K562 (cell line): Measurements from ENCODE around the gene ACP1. TPM values are rescaled to one million over a fixed set of nuclear protein-coding genes. Genes with fewer than 3 reads are reported as not detected.

ENCODE experiments used
- ESRRB ChIP-seq: fragments of 250-450 bp; sonication (Bioruptor Pico); IDR thresholded peaks from 2 replicates; pipeline ENCODE4 v1.5.0; 2020; ENCODE audit warnings: mild to moderate bottlenecking, moderate library complexity, borderline replicate concordance
- HNRNPH1 ChIP-seq: fragments of 200-400 bp; formaldehyde crosslinking; optimal IDR thresholded peaks from 2 replicates; pipeline ENCODE3; 2017; ENCODE audit warnings: low read depth, mild to moderate bottlenecking, low read length, moderate library complexity
- KLF6 ChIP-seq: fragments of 250-450 bp; sonication (Bioruptor Pico); IDR thresholded peaks from 2 replicates; pipeline ENCODE4 v1.4.0; 2020; ENCODE audit warnings: mild to moderate bottlenecking, moderate library complexity, borderline replicate concordance
- NUFIP1 ChIP-seq: fragments of 450-650 bp; IDR thresholded peaks from 2 replicates; pipeline ENCODE4 v1.6.1; 2018; ENCODE audit not compliant: partially characterized antibody
- PHF21A ChIP-seq: fragments of 450-650 bp; IDR thresholded peaks from 2 replicates; pipeline ENCODE4 v1.6.1; 2017; ENCODE audit warnings: low read depth, borderline replicate concordance
- PTBP1 ChIP-seq: fragments of 200-400 bp; formaldehyde crosslinking; IDR thresholded peaks from 2 replicates; pipeline ENCODE4 v1.6.1; 2017; ENCODE audit warnings: low read depth, low read length
- RBBP5 ChIP-seq: fragments of 200-600 bp; sonication (generic); IDR thresholded peaks from 2 replicates; pipeline ENCODE4 v1.6.1; 2012; ENCODE audit warnings: borderline replicate concordance, mild to moderate bottlenecking, low read length, control low read depth, inconsistent platforms; ENCODE audit not compliant: insufficient read depth, poor library complexity, severe bottlenecking
- RBM39 ChIP-seq: fragments of 200-400 bp; formaldehyde crosslinking; optimal IDR thresholded peaks from 2 replicates; pipeline ENCODE3; 2018; ENCODE audit warnings: low read depth, low read length
- RFX5 ChIP-seq: IDR thresholded peaks from 2 replicates; pipeline ENCODE4 v1.6.1; 2011; ENCODE audit warnings: low read depth, mild to moderate bottlenecking, improper control_type of control experiment, low read length
- SAFB2 ChIP-seq: fragments of 200-400 bp; formaldehyde crosslinking; IDR thresholded peaks from 2 replicates; pipeline ENCODE4 v1.6.1; 2018; ENCODE audit warnings: borderline replicate concordance, low read length, low read depth, moderate library complexity; ENCODE audit not compliant: severe bottlenecking
- SPI1 ChIP-seq: IDR thresholded peaks from 2 replicates; pipeline ENCODE4 v1.6.1; 2011; ENCODE audit warnings: low read depth, low read length, control low read depth, borderline replicate concordance
- ZBTB8A ChIP-seq: fragments of 450-650 bp; IDR thresholded peaks from 2 replicates; pipeline ENCODE4 v1.6.1; 2018; ENCODE audit warnings: mild to moderate bottlenecking, moderate library complexity; ENCODE audit not compliant: partially characterized antibody
- ZNF431 ChIP-seq: sonication (generic); formaldehyde crosslinking; IDR thresholded peaks from 2 replicates; pipeline ENCODE4 v1.8.0; 2022; ENCODE audit warnings: mild to moderate bottlenecking, missing genetic modification reagents
- ZNF436 ChIP-seq: fragments of 250-450, 450-650 bp; sonication (Bioruptor Pico); formaldehyde crosslinking; IDR thresholded peaks from 2 replicates; pipeline ENCODE4 v1.7.0; 2020; ENCODE audit warnings: mild to moderate bottlenecking
- polyA plus RNA-seq, 8 experiments: library from polyadenylated mRNA; depleted of rRNA in 4 of 8; stranded (reverse) in 5 of 8; unstranded in 3 of 8; fragments of >200 nt; fragmentation: Nextera tagmentation in 2 of 8; fragmentation: Illumina TruSeq in 1 of 8; extraction: Ambion mirVana in 2 of 8; extraction: Trizol in 1 of 8; gene quantifications; 2 replicates each; pipeline versions ENCODE4 v1.2.1 to v1.2.3, GENCODE V29; 2011 to 2014; ENCODE audit warnings: inconsistent platforms in 1 of 8, missing spikeins in 1 of 8
- total RNA-seq, 7 experiments: library from RNA; depleted of rRNA in 6 of 7; stranded (reverse); fragments of >200 nt in 6 of 7; fragmentation: Illumina TruSeq in 2 of 7; extraction: Trizol in 2 of 7; gene quantifications; 2 replicates each; pipeline versions ENCODE4 v1.2.1 to v1.2.3, GENCODE V29; 2011 to 2021; ENCODE audit warnings: low replicate concordance in 1 of 7
- TF ChIP-seq, protein P1 (sequence below): fragments of 250-450 bp; sonication (Bioruptor Pico); IDR thresholded peaks from 2 replicates; pipeline ENCODE4 v1.4.0; 2020; ENCODE audit warnings: borderline replicate concordance
- TF ChIP-seq, protein P2 (sequence below), 2 experiments: IDR thresholded peaks in 1 of 2; conservative IDR thresholded peaks in 1 of 2; 2 replicates each; pipeline ENCODE4 v1.6.1; 2016; ENCODE audit warnings: low read depth in 2 of 2, mild to moderate bottlenecking in 1 of 2, missing compliant biosample characterization in 1 of 2, missing genetic modification characterization in 1 of 2, moderate library complexity in 1 of 2
- TF ChIP-seq, protein P3 (sequence below): sonication (generic); formaldehyde crosslinking; IDR thresholded peaks from 2 replicates; pipeline ENCODE4 v1.8.0; 2022; ENCODE audit warnings: mild to moderate bottlenecking, missing genetic modification reagents, borderline replicate concordance
- TF ChIP-seq, protein P4 (sequence below): fragments of 250-450 bp; sonication (Bioruptor Pico); IDR thresholded peaks from 2 replicates; pipeline ENCODE4 v1.5.0; 2020; ENCODE audit warnings: mild to moderate bottlenecking

Gene ACP1
- total and polyA plus RNA-seq, 9 of the 15 experiments (the other 6 are each of a cell fraction or from before 2014, with no cell fraction given), result 139 to 493 (median 189) TPM

DNA sequence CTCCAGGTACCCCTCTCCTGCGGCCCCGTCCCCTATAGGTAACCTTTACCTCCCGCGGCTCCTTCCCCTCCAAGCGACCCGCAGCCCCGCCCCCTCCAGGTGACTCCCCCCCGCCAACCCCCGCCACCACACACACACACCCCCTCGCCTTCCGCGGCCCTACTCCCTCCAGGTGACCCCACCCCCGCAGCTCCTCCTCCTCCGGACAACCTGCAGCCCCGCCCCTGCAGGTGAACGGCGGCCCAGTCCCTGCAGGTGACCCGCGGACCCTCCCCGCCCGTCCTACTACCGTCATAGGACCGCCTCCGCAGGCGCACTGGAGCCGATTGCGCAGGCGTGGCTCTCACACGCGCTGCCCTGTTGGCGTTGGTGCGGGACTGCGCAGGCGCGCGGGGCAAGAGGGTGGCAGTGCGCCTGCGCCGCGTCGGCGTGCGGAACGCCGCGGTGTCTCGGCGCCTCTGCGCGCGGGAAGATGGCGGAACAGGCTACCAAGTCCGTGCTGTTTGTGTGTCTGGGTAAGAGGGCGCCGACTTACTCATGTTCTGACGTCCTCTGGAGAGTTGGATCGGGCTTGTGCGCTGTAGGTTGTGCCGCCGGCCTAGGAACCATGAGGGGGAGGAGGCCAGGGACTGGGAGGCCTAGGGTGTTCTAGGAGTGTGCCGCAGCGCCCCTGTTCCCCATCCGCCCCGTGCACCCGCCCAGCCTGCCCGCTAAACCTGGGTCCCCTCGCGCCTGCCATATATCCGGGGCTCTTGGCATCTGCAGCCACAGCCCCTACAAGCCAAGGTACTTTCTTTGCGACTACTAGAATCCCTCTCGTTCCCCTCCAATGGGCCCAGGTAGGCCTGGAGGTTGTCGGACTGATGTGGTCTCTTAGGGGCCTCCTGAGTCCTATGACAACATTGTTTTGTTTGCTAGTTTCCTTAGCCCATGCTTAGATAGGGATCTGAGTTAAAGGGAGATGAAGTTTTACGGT, at the start of gene ACP1 (continued):
- TF ChIP-seq, protein P1, sequence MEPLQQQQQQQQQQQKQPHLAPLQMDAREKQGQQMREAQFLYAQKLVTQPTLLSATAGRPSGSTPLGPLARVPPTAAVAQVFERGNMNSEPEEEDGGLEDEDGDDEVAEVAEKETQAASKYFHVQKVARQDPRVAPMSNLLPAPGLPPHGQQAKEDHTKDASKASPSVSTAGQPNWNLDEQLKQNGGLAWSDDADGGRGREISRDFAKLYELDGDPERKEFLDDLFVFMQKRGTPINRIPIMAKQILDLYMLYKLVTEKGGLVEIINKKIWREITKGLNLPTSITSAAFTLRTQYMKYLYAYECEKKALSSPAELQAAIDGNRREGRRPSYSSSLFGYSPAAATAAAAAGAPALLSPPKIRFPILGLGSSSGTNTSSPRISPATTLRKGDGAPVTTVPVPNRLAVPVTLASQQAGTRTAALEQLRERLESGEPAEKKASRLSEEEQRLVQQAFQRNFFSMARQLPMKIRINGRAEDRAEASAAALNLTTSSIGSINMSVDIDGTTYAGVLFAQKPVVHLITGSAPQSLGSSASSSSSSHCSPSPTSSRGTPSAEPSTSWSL (CRISPR knock-in tag), result no peak
- TF ChIP-seq, protein P2, sequence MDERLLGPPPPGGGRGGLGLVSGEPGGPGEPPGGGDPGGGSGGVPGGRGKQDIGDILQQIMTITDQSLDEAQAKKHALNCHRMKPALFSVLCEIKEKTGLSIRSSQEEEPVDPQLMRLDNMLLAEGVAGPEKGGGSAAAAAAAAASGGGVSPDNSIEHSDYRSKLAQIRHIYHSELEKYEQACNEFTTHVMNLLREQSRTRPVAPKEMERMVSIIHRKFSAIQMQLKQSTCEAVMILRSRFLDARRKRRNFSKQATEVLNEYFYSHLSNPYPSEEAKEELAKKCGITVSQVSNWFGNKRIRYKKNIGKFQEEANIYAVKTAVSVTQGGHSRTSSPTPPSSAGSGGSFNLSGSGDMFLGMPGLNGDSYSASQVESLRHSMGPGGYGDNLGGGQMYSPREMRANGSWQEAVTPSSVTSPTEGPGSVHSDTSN (CRISPR knock-in tag; IDR thresholded peaks at IDR 0.05; ENCODE audit: low read depth), result no peak
- TF ChIP-seq, protein P2 (tag; conservative IDR thresholded peaks at IDR 0.05; ENCODE audit: low read depth), result no peak
- TF ChIP-seq PHF21A (no peak), SPI1 (no peak), RBBP5 (peak; percentile 83), PTBP1 (no peak), ZNF431 (CRISPR knock-in tag) (no peak), HNRNPH1 (no peak), RBM39 (no peak), SAFB2 (no peak), ESRRB (CRISPR knock-in tag) (no peak), KLF6 (CRISPR knock-in tag) (no peak), ZBTB8A (no peak), NUFIP1 (no peak), ZNF436 (CRISPR knock-in tag) (no peak), RFX5 (no peak)
- TF ChIP-seq, protein P3, sequence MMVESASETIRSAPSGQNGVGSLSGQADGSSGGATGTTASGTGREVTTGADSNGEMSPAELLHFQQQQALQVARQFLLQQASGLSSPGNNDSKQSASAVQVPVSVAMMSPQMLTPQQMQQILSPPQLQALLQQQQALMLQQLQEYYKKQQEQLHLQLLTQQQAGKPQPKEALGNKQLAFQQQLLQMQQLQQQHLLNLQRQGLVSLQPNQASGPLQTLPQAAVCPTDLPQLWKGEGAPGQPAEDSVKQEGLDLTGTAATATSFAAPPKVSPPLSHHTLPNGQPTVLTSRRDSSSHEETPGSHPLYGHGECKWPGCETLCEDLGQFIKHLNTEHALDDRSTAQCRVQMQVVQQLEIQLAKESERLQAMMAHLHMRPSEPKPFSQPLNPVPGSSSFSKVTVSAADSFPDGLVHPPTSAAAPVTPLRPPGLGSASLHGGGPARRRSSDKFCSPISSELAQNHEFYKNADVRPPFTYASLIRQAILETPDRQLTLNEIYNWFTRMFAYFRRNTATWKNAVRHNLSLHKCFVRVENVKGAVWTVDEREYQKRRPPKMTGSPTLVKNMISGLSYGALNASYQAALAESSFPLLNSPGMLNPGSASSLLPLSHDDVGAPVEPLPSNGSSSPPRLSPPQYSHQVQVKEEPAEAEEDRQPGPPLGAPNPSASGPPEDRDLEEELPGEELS (CRISPR knock-in tag), result no peak
- TF ChIP-seq, protein P4, sequence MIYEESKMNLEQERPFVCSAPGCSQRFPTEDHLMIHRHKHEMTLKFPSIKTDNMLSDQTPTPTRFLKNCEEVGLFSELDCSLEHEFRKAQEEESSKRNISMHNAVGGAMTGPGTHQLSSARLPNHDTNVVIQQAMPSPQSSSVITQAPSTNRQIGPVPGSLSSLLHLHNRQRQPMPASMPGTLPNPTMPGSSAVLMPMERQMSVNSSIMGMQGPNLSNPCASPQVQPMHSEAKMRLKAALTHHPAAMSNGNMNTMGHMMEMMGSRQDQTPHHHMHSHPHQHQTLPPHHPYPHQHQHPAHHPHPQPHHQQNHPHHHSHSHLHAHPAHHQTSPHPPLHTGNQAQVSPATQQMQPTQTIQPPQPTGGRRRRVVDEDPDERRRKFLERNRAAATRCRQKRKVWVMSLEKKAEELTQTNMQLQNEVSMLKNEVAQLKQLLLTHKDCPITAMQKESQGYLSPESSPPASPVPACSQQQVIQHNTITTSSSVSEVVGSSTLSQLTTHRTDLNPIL (CRISPR knock-in tag), result no peak
